Measurements from ENCODE around the gene NRG3. TPM values are rescaled to one million over a fixed set of nuclear protein-coding genes. Genes with fewer than 3 reads are reported as not detected.

NRG3 gene
- total and polyA plus RNA-seq, 2 donors (not counting 1 experiment from before 2014, with no cell fraction given), result 0.06 TPM; not detected in 1

DNA sequence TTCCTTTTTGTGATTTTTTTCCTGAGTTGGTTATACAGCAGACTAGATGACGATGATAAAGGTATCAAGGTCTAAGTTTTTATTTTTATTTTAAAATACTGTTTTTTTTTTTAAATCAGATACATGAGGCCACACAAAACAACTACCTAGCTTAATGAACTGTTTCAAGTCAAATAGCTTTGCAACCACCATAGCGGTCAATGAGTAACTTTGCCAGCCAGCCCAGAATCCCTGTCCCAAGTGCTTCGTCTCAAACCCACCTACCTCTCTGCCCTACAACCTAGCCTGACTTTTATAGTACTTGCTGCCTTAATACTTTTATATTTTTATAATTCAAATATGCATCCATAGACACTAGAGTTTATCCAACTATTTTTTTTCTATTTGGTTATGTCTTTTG, 676.5 kb downstream of the NRG3 start:
- 100% methylated on average over 1 of the region's 3 CpGs for WGBS (ENCODE audit: insufficient coverage)

DNA sequence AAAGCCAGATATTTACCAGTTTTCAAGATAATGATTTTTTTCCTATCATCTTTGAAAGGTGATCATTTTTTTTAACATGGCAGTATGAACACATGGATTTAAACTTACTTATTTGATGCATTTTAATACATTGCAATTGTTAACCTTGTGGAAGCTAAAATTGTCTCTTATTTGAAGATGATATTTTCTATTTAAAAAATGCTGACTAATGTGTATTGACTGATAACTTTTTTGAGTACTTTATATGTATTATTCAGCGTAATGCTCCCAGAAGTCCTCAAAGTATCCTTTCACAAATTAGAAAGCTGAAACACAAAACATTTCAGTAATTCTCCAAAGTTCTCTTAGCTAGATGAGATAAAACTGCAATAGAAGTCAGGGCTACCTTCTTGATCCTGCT, 677.3 kb downstream of the NRG3 start:
- H3K36me3 ChIP-seq (replicated peaks in 1 of 2; ENCODE audit: control extremely low read depth in 1 of 2, control insufficient read depth in 1 of 2, extremely low read depth in 1 of 2, insufficient read depth in 2 of 2, low read length in 1 of 2), result no peaks in the 10 kb centered on the region
- H3K27ac Mint-ChIP-seq, result no peak overlapping the region
- H3K9me3 Mint-ChIP-seq (ENCODE audit: insufficient read depth), result no peaks in the 10 kb centered on the region
- H4K20me1 ChIP-seq (ENCODE audit: control insufficient read depth, insufficient read depth, low read length, poor library complexity, severe bottlenecking), result no peaks in the 10 kb centered on the region
- H3K4me2 ChIP-seq (replicated peaks; ENCODE audit: low read depth, low read length, poor library complexity, severe bottlenecking), result no peak overlapping the region
- H3K27me3 ChIP-seq (replicated peaks in 1 of 4; ENCODE audit: control extremely low read depth in 1 of 4, control insufficient read depth in 3 of 4, insufficient read depth in 4 of 4, low read length in 3 of 4), result no peaks in the 10 kb centered on the region
- no CpG with 5 or more reads among the region's 1 CpG for WGBS (ENCODE audit: insufficient coverage)
- no peak overlapping the region for H3K9ac ChIP-seq (ENCODE audit: low read length)
- ATAC-seq (ENCODE audit: low read depth) (no peak), DNase-seq (no peak)
- H2AFZ ChIP-seq (ENCODE audit: insufficient read depth, low read depth, low read length, poor library complexity, severe bottlenecking), result no peak overlapping the region
- H3K79me2 ChIP-seq (ENCODE audit: control insufficient read depth, insufficient read depth, low read length), result no peaks in the 10 kb centered on the region
- no peaks in the 10 kb centered on the region for H3K4me1 ChIP-seq (ENCODE audit: control insufficient read depth in 2 of 2, insufficient read depth in 2 of 2, low read length in 2 of 2)
- H3K4me3 Mint-ChIP-seq, result no peak overlapping the region
- POLR2A ChIA-PET, result no interaction called here
- CTCF ChIA-PET, result no interaction called here
- H3K4me1 Mint-ChIP-seq, result no peaks in the 10 kb centered on the region
- intact Hi-C loops (cut with micrococcal nuclease), result no loop called here
- TF ChIP-seq EZH2 (IDR thresholded peaks at IDR 0.05; ENCODE audit: borderline replicate concordance, insufficient read depth, low read depth, low read length, poor library complexity, severe bottlenecking), result no peak
- TF ChIP-seq, protein P1, sequence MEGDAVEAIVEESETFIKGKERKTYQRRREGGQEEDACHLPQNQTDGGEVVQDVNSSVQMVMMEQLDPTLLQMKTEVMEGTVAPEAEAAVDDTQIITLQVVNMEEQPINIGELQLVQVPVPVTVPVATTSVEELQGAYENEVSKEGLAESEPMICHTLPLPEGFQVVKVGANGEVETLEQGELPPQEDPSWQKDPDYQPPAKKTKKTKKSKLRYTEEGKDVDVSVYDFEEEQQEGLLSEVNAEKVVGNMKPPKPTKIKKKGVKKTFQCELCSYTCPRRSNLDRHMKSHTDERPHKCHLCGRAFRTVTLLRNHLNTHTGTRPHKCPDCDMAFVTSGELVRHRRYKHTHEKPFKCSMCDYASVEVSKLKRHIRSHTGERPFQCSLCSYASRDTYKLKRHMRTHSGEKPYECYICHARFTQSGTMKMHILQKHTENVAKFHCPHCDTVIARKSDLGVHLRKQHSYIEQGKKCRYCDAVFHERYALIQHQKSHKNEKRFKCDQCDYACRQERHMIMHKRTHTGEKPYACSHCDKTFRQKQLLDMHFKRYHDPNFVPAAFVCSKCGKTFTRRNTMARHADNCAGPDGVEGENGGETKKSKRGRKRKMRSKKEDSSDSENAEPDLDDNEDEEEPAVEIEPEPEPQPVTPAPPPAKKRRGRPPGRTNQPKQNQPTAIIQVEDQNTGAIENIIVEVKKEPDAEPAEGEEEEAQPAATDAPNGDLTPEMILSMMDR (IDR thresholded peaks at IDR 0.05), result no peak
- no peaks in the 10 kb centered on the region for H3K9me3 ChIP-seq (ENCODE audit: control extremely low read depth in 1 of 3, control insufficient read depth in 2 of 3, insufficient read depth in 1 of 3, low read length in 2 of 3)
- H3K27me3 Mint-ChIP-seq, result no peaks in the 10 kb centered on the region
- H3K4me3 ChIP-seq (ENCODE audit: control extremely low read depth in 1 of 5, extremely low read depth in 1 of 5, insufficient read depth in 1 of 5, low read depth in 2 of 5, low read length in 4 of 5), result no peak overlapping the region
- no peak overlapping the region for H3K27ac ChIP-seq (ENCODE audit: low read length in 2 of 2)

More for the DNA sequence above, 676.5 kb downstream of the NRG3 start:
- Histone ChIP-seq H3K9me3 (ENCODE audit: control extremely low read depth in 1 of 3, control insufficient read depth in 2 of 3, insufficient read depth in 1 of 3, low read length in 2 of 3) (no peaks in the 10 kb centered on the region), H3K4me2 (replicated peaks; ENCODE audit: low read depth, low read length, poor library complexity, severe bottlenecking) (no peak overlapping the region), H3K27ac (ENCODE audit: low read length in 2 of 2) (no peak overlapping the region), H3K79me2 (ENCODE audit: control insufficient read depth, insufficient read depth, low read length) (no peaks in the 10 kb centered on the region), H3K27me3 (replicated peaks in 1 of 4; ENCODE audit: control extremely low read depth in 1 of 4, control insufficient read depth in 3 of 4, insufficient read depth in 4 of 4, low read length in 3 of 4) (no peaks in the 10 kb centered on the region), H2AFZ (ENCODE audit: insufficient read depth, low read depth, low read length, poor library complexity, severe bottlenecking) (no peak overlapping the region), H3K36me3 (replicated peaks in 1 of 2; ENCODE audit: control extremely low read depth in 1 of 2, control insufficient read depth in 1 of 2, extremely low read depth in 1 of 2, insufficient read depth in 2 of 2, low read length in 1 of 2) (no peaks in the 10 kb centered on the region), H4K20me1 (ENCODE audit: control insufficient read depth, insufficient read depth, low read length, poor library complexity, severe bottlenecking) (no peaks in the 10 kb centered on the region), H3K4me3 (ENCODE audit: control extremely low read depth in 1 of 5, extremely low read depth in 1 of 5, insufficient read depth in 1 of 5, low read depth in 2 of 5, low read length in 4 of 5) (no peak overlapping the region), H3K4me1 (ENCODE audit: control insufficient read depth in 2 of 2, insufficient read depth in 2 of 2, low read length in 2 of 2) (no peaks in the 10 kb centered on the region), H3K9ac (ENCODE audit: low read length) (no peak overlapping the region)
- ChIA-PET POLR2A (no interaction called here), CTCF (no interaction called here)
- no peaks in the 10 kb centered on the region for H3K4me1 Mint-ChIP-seq
- H3K9me3 Mint-ChIP-seq (ENCODE audit: insufficient read depth), result no peaks in the 10 kb centered on the region
- H3K4me3 Mint-ChIP-seq, result no peak overlapping the region
- intact Hi-C loops (cut with micrococcal nuclease), result no loop called here
- ATAC-seq (ENCODE audit: low read depth) (no peak), DNase-seq (no peak)
- no peaks in the 10 kb centered on the region for H3K27me3 Mint-ChIP-seq
- TF ChIP-seq, protein P1 (IDR thresholded peaks at IDR 0.05), result no peak
- TF ChIP-seq EZH2 (IDR thresholded peaks at IDR 0.05; ENCODE audit: borderline replicate concordance, insufficient read depth, low read depth, low read length, poor library complexity, severe bottlenecking), result no peak
- no peak overlapping the region for H3K27ac Mint-ChIP-seq
